Stimulated activated CD4-positive, alpha-beta T cell treated with anti-CD3 and anti-CD28 coated beads, Interleukin-2, amount 100 ng/mL, for 48 hours (primary cell): ENCODE results near the gene CAPN2.
"Not testable (repeated sequence)": the region's sequence is repeated elsewhere in the genome, so short reads cannot be mapped to it uniquely, and the experiment has no call there.

Experiments
- DNase-seq, 2 donors: peaks; one replicate each; pipeline ENCODE4 v3.0.0-alpha.2; 2020

CAPN2 gene

GRCh38 chr1:223793716-223794115 lies 81.4 kb downstream of the CAPN2 start:
- no peak for DNase-seq

GRCh38 chr1:223794136-223794880 lies 82.0 kb downstream of the CAPN2 start:
- no peak for DNase-seq

GRCh38 chr1:223796210-223796609 lies 83.9 kb downstream of the CAPN2 start:
- no peak for DNase-seq

- no peak for DNase-seq
Measured at GRCh38 chr1:223802032-223802431, 89.7 kb downstream of the CAPN2 start.

DNA sequence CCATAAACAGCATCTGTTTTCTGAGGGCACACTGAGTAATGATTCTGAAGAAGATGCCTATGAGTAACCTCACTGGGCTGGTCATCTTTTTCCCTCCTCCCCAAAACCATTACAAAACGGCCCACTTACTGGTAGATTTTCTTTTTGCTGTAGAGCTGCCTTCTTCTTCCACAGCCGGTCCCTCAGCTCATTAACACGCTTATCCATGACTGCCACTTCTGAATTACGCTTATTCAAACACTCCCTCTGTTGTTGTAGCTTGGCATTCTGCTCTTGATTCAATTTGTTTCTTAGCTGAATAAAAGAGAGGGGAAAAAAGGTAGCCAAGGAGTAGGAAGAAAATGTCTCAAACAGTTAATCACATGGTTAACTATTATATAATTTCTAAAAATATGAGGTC lies 90.3 kb downstream of the CAPN2 start:
- no peak for DNase-seq

DNA sequence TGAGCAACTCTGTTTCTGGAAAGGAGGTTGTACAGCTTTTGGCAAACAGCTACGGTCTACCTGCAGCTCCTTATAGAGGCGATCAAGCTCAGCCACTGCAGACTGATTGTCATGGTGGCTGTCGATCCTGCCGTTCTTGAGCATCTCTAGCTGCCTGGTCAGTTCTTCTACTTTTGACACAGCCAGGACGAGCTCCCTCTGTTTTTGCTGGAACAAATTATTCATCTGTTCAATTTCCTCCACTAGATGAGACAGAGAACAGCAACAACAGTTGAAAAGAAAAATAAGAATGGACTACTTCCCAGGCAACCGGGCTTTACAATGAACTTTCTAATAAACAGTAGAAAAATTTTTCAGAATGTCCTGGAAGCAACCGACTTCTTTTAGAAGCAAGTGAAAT lies 90.9 kb downstream of the CAPN2 start:
- no peak for DNase-seq

- not testable (repeated sequence) for DNase-seq
Measured at GRCh38 chr1:223809905-223810304, 97.6 kb downstream of the CAPN2 start.

GRCh38 chr1:223810586-223810985 lies 98.2 kb downstream of the CAPN2 start:
- DNase-seq = no peak

GRCh38 chr1:223811634-223812101 lies 99.3 kb downstream of the CAPN2 start:
- DNase-seq = no peak

GRCh38 chr1:223813645-223814044 lies 101.3 kb downstream of the CAPN2 start:
- no peak for DNase-seq

DNA sequence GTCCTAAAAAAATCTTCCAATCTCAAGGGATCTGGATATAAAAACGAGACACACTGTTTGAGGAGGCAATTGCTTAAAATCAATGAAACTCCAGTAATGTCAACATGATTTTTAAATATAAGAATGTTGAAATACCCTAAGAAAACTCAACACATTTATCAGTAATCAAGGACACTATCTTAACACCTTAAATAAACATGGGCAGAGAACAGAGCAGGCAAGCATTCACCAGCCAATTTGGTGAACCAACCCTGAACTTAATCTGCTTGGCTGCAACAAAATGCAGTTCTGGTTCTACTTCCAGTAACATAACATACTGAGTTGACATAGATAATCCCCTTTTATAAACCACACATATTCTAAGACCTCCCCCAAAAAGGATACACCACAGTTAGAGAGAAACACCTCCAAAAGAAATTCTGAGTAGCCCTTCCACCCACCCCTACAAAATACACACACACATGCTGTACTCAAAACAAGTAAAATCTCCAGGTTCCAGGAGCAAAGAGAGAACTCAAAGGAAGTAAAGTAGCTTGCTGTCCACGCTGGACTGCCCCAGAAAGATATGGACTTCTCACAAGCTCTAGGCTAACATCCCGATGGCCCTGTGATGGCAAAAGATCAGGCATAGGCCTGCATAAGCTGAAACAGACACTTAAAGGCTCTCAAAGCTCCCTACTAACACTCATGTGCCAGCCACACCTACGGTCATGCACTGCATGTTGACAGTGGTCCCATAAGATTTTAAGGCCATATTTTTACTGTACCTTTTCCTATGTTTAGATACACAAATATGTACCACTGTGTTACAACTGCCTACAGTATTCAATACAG lies 102.9 kb downstream of the CAPN2 start:
- DNase-seq = no peak

DNA sequence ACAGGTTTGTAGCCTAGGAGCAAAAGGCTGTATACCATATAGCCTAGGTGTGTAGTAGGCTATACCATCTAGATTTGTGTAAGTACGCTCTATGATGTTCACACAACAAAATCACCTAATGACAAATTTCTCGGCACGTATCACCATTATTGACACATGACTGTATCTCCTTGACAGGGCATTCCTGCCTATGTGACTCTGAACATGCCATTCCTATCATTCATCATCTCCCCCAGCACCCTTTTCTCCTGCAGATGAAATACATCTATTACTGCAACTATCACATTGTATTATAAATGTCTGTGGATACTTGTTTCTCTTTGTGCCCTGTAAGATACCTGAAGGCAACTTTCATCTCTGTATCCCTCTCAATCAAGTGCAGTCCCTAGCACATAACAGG lies 103.5 kb downstream of the CAPN2 start:
- DNase-seq = no peak

GRCh38 chr1:223817265-223817664 lies 104.9 kb downstream of the CAPN2 start:
- not testable (repeated sequence) for DNase-seq

- DNase-seq = no peak
Measured at GRCh38 chr1:223819730-223820514, 107.6 kb downstream of the CAPN2 start.

- DNase-seq = no peak
Measured at GRCh38 chr1:223820515-223820858, 108.1 kb downstream of the CAPN2 start.

- DNase-seq = no peak
Measured at GRCh38 chr1:223820971-223821370, 108.6 kb downstream of the CAPN2 start.

- no peak for DNase-seq
Measured at GRCh38 chr1:223824287-223824686, 111.9 kb downstream of the CAPN2 start.

DNA sequence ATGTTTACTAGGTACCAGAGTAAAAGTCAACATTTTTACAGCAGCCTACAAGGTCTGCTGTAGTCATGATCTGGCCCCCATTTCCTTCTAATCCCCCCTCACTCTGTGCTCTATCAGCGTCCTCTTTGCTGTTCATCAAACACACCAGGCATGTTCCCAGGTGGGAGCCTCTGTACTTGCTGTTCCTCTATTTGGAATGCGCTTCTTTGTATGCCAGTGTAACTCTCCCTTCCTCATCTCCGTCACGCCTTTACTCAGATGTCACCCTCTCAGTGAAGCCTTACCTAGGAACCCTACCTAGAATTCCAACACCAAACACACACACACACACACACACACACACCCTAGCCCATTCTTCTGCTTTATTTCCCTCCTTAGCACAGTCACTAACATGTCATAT lies 112.4 kb downstream of the CAPN2 start:
- DNase-seq = no peak
